ENCODE results near the gene LIN28B.
"Not testable (repeated sequence)": the region's sequence is repeated elsewhere in the genome, so short reads cannot be mapped to it uniquely, and the experiment has no call there.

Gene LIN28B

DNA sequence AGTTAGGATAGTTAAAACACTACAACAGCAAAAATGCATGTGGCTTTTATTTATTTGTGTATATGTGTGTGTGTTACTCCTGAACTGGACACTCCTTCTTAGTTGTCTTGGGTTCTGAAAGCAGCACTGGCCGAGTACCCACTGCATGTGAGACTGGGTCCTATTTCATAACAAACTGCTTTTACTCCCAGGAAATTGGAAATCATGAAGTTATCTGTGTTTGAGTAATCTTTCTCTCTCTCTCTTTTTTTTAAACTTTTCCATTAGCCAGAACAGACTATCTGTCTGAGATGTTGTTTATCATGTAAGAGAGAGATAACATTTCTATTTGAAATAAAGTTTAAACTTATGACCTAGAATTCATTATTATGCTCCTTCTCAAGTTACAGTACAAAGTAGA, 110.4 kb downstream of the LIN28B start:
- no peak for DNase-seq (ENCODE audit: low read depth in 2 of 2)

DNA sequence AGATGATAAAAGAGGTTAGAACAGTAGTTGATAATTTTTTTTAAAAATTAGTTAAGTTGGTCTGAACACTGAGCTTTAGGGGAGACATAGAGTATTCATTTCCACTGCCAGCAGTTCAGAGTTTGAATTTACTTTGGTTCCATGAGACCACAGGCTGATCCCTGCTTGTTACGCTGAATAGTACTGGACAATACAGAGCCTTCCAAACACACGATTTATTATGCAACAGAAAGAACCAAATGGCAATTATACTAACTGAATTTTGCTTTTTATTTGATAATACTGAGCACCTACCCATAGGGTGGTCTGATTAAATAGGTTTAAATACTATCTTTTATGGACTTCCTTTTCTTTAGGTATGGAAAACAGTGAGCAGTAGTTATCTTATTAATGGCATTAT, 111.5 kb downstream of the LIN28B start:
- no peak for DNase-seq (ENCODE audit: low read depth in 2 of 2)

DNA sequence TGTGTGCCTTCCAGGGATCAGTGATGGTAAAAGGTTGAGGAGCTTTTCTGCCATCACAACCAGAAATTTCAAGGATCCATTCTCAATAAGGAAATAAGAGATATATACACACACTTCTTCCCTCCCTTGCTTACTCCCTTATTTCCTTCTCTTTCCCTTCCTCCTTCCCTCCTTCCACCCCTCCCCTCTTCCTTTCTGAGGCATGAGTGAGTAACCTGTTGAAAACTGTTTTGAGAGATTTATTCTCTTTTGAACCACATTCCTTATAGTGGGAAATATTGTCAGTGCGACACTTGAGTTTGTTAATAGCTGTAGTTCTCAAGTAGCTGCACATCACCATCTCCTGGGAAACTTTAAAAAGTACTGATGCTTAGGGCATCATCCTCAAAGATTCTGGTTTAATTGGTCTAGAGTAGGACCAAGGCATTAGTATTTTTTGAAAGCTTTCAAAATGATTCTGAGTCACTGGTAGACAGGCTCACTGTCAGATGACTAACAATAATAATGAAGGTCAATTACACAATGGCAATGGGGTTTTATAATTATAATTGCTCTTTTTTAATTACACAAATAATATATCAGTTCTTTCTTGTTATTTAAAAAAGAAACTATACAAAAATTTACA, 113.0 kb downstream of the LIN28B start:
- DNase-seq (ENCODE audit: low read depth in 2 of 2), result no peak

GRCh38 chr6:105072798-105073199, 115.9 kb downstream of the LIN28B start:
- DNase-seq (ENCODE audit: low read depth in 2 of 2), result no peak

DNA sequence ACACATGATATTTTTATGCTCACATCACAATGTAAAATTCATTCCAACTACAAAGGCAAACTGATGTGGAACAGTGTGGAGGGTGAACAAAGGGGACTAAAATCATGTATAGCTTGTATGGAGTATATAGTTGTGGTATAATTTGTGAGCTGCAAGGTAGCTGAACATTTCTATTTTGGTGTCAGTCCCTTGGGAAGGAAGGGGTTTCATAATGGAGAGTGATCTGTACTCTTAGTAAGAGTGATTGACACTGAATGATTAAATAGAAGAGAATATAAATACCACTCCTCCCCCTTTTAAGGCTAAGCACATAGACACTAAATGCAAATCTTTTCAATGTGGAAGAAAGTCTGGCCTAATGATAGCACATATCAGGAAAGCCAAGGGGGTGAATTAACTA, 118.3 kb downstream of the LIN28B start:
- DNase-seq (ENCODE audit: low read depth in 2 of 2), result no peak

DNA sequence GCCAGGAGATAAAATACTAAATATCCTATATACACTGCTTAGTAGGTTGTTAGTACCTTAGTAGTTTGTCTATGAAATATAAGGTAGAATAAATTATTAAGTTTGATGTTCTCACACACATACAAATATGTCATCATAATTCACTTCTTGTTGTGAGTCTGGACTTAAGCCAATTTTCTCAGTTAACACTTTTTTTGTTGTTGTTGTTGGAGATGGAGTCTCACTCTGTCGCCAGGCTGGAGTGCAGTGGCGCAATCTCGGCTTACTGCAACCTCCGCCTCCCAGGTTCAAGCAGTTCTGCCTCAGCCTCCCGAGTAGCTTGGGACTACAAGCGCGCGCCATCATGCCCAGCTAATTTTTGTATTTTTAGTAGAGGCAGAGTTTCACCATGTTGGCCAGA, 119.5 kb downstream of the LIN28B start:
- DNase-seq (ENCODE audit: low read depth in 2 of 2), result not testable (repeated sequence)

- DNase-seq (ENCODE audit: low read depth in 2 of 2), result no peak
Observed at GRCh38 chr6:105077596-105078385, 120.9 kb downstream of the LIN28B start.

DNA sequence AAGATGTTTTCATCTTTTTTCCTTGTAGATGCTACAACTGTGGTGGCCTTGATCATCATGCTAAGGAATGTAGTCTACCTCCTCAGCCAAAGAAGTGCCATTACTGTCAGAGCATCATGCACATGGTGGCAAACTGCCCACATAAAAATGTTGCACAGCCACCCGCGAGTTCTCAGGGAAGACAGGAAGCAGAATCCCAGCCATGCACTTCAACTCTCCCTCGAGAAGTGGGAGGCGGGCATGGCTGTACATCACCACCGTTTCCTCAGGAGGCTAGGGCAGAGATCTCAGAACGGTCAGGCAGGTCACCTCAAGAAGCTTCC, 121.4 kb downstream of the LIN28B start:
- DNase-seq (ENCODE audit: low read depth in 2 of 2), result no peak

- no peak for DNase-seq (ENCODE audit: low read depth in 2 of 2)
Observed at GRCh38 chr6:105080279-105080678, 123.4 kb downstream of the LIN28B start.

GRCh38 chr6:105081662-105082061, 124.8 kb downstream of the LIN28B start:
- DNase-seq (ENCODE audit: low read depth in 2 of 2), result not testable (repeated sequence)

DNA sequence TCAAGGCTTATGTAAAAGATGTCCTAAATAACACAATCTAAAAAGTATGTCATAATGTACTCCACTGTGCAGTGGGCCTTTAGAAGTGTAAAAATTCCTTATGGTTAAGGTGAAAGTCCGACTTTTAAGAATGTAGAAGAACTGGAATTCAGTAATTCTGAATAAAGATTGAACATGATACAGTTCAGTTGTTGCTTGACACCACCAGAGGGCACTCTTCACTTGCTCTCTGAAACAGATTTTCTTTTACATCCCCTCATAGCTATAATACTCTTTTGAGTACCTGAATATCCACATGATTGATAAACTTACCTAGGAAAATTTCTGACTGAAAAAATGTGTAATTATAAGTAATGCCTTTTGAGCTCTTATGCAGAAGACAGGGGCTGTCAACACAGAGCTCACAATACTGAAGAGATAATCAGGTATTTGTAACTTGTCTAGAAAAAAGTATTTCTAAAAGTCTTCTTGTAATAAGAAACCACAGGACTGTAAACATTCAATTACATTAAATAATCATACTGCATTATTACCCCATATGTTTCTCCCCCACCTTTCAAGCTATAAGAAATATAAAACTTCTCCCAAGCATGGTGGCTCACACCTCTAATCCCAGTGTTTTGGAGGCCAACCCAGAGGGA, 130.8 kb downstream of the LIN28B start:
- DNase-seq (ENCODE audit: low read depth in 2 of 2), result no peak

DNA sequence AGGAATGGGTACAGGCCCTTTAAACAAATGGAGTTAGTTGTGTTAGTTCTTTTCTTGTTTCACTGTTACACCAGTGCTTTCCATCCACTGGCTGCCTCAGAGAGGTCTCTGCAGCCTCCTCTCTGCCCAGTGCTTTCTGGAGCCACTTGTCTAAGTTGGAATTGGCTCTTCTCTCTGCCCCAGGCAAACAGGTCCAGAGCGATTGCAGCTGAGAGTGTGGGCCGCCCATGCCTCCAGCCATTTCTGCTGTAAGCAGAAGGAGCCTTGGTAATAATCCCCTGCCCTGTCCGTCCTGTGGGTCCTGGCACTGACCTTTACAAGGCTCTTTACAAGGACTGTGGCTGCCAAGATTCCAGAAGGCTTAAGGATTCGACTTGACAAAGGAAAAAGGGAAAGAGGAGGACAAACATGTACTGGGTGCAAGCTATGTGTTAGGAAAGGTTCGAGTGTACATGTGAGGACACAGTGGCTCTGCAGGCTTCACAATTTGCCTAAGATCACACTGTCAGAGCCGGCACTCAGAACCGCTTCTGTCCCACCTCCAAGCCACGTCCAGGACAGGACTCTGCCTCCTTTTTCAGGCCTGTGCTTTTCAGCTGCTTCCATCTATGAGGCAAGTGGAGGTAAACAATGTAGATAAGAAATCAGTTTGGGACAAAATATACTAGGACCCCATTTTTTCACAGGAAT, 134.4 kb downstream of the LIN28B start:
- DNase-seq (ENCODE audit: low read depth in 2 of 2), result no peak

DNA sequence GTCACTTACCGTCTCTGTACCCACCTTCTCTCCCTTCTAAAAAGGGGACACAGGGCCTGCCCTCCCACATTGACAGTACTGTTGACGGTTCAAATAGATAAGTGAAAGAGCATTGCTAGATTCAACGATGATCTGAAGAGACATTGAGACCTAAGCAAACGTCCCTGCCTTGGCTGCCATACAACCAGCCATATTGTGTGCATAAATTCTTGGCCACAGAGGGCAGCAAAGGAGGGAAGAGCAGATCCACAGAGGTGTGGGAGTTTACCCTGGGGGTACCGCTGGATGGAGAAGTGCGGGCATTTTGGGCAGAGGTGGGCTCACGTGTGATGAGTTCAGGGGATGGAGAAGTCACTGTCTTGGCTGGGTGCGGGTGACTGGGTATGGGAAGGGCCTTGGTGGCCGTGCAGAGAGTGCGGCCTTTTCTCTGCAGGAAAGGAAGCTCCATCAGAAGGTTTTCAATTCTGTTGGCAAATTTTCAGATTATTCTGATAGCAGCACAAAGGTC, 137.3 kb downstream of the LIN28B start:
- no peak for DNase-seq (ENCODE audit: low read depth in 2 of 2)

GRCh38 chr6:105095139-105095538, 138.2 kb downstream of the LIN28B start:
- DNase-seq (ENCODE audit: low read depth in 2 of 2), result no peak

DNA sequence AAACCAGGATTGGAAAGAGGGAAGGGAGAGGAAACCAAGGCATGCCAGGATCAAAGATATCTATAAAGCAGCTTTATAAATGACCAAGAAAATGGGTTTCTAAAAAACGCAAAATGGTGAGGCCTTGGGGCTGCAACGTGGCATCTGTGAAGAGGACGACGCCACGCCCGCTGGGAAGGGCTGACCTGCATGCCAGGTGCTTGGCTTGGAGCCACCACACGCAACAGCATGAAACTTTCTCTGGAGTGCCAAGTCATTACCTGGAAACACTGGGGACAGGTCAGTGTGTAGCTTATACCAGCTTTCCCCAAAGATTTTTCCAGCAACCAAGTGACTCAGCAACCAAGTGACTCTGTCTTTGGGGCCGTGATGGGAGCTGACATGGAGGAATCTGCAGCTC, 140.4 kb downstream of the LIN28B start:
- DNase-seq (ENCODE audit: low read depth in 2 of 2), result no peak

DNA sequence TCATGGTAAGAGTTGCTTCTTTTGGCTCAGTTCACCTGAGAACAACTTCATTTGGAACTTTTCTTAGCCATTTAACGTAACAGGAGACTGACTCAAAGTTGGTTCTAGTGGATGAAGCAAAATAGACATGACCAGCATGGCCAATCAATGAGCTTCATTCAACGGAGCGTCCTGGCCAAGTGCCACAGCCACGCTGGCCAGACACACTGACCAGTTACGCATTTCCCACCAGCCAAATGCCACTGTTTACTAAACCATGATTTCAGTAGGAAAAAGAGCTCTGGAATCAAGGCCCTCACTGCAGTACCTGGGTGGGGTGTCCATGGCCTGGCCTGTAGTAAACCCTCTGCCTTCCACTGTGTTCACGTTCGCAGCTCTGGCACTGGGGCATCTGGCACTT, 142.5 kb downstream of the LIN28B start:
- DNase-seq (ENCODE audit: low read depth in 2 of 2), result no peak

- no peak for DNase-seq (ENCODE audit: low read depth in 2 of 2)
Observed at GRCh38 chr6:105102186-105102585, 145.3 kb downstream of the LIN28B start.

DNA sequence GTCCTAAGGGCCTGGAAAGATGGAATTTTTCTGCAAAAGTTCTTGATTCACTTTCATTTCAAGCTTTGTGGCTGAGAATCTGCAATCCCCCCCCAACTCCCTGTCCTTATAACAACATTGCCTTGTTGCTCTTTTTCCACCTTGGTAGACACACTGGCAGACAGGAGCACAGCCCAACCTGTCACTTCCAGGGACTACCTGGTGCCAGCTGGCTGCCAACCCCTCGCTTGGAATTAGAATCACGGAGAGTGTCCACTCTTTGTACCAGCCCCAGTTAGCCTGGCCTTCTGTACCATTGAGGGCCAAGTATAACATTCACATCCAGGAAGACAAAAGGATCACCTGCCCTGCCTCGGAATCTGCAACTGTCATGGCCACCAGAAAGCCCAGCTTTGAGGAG, 148.2 kb downstream of the LIN28B start:
- no peak for DNase-seq (ENCODE audit: low read depth in 2 of 2)

DNA sequence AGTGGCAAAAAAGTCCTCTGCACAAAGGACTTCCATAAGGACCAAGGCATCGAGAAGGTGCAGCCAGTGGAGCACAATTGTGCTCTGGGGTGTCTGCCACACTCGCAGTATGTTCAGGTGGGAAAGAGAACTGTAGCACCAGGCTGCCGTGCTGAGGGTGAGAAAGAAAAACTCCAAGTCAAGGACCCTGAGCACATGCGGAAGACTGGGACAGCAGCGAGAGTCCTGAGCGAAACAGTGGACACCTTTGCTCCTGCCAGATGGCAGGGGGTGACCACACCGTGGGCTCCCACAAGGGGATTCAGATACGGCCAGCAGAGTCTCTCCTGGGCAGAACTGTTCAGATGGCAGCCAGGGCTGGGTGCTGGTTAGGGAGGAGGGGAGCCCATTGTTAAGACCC, 149.4 kb downstream of the LIN28B start:
- DNase-seq (ENCODE audit: low read depth in 2 of 2), result no peak

DNA sequence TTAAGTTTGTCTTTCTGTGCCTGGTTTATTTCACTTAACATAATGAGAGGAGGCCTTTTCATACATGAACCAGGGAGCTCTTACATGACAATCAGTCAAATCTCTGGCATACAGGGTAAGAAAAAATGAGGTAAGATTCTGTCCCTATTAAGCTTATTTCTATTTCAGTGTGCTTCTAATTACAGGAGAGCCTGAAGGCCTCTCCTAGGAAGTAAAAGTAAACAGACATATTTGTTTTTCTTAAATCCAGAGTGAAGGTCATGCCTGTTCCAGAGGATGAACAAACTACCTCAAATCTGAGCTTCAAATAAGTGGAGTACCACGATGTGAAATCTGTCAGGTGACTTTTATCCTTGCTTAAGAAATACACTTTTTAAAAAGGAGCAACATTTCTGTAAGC, 150.3 kb downstream of the LIN28B start:
- no peak for DNase-seq (ENCODE audit: low read depth in 2 of 2)

- no peak for DNase-seq (ENCODE audit: low read depth in 2 of 2)
Observed at GRCh38 chr6:105108631-105109262, 151.8 kb downstream of the LIN28B start.
